Sigmoid colon (tissue), 4 donors: Measurements from ENCODE around the gene TMCO2.

Experiments used
- EP300 ChIP-seq, 4 donors: sonication (generic); formaldehyde crosslinking; IDR thresholded peaks; one replicate each; pipeline ENCODE4 v1.6.1; 2017; ENCODE audit warnings: antibody characterized with exemption in 4 of 4
- POLR2A ChIP-seq, 2 donors: fragments of 450-650 bp; IDR thresholded peaks; one replicate each; pipeline ENCODE4 v1.6.1; 2016; ENCODE audit warnings: antibody characterized with exemption in 2 of 2, mild to moderate bottlenecking in 2 of 2, moderate library complexity in 2 of 2
- TF ChIP-seq, protein P1 (sequence below), 4 experiments: fragments of 450-650 bp in 3 of 4; fragments of 200-600 bp in 1 of 4; IDR thresholded peaks; one replicate each; pipeline ENCODE4 v1.5.1; 2016 to 2019; ENCODE audit warnings: antibody characterized with exemption in 4 of 4, mild to moderate bottlenecking in 3 of 4, moderate library complexity in 2 of 4

GRCh38 chr1:40273547-40274166 lies 25.9 kb downstream of the TMCO2 start:
- TF ChIP-seq, protein P1, sequence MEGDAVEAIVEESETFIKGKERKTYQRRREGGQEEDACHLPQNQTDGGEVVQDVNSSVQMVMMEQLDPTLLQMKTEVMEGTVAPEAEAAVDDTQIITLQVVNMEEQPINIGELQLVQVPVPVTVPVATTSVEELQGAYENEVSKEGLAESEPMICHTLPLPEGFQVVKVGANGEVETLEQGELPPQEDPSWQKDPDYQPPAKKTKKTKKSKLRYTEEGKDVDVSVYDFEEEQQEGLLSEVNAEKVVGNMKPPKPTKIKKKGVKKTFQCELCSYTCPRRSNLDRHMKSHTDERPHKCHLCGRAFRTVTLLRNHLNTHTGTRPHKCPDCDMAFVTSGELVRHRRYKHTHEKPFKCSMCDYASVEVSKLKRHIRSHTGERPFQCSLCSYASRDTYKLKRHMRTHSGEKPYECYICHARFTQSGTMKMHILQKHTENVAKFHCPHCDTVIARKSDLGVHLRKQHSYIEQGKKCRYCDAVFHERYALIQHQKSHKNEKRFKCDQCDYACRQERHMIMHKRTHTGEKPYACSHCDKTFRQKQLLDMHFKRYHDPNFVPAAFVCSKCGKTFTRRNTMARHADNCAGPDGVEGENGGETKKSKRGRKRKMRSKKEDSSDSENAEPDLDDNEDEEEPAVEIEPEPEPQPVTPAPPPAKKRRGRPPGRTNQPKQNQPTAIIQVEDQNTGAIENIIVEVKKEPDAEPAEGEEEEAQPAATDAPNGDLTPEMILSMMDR (IDR thresholded peaks at IDR 0.05) = no peak
- no peak for TF ChIP-seq POLR2A (IDR thresholded peaks at IDR 0.05)
- no peak for TF ChIP-seq EP300 (IDR thresholded peaks at IDR 0.05)
